ENCODE measurements around the gene DAB1. TPM values are rescaled to one million over a fixed set of nuclear protein-coding genes. Genes with fewer than 3 reads are reported as not detected.

The DAB1 gene
- total RNA-seq, 1 donor from 2014 or later: 14.0 TPM

DNA sequence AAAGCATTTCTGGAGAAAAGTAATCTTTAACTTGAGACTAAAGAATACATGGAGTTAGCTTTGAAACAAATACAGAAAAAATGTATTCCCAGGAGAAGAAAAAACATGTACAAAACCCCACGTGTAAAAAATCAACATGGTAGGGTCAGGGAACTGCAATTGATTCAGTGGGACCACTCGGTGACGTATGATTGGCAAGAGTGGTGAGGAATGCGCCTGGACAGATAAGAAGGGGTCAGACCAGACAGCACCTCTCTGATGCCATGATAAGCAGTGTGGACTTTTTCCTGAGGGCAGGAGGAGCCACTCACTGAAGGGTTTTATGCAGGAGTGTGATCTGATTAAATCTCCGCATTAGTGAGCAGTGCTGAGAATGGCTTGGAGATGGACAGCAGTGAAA is 142.5 kb downstream of the DAB1 start:
- H3K36me3 Mint-ChIP-seq (ENCODE audit: low read depth): no peaks in the 10 kb centered on the region
- H3K4me1 Mint-ChIP-seq: peaks cover 6% of the 10 kb centered on the region
- H3K27me3 Mint-ChIP-seq (ENCODE audit: low read depth): no peaks in the 10 kb centered on the region
- no peaks in the 10 kb centered on the region for H3K9me3 Mint-ChIP-seq
- no peak for DNase-seq (ENCODE audit: low read depth, low spot score)
- H3K4me3 Mint-ChIP-seq: no peak overlapping the region
- no peak overlapping the region for H3K27ac Mint-ChIP-seq (ENCODE audit: unreplicated experiment)
- TF ChIP-seq, protein P1, sequence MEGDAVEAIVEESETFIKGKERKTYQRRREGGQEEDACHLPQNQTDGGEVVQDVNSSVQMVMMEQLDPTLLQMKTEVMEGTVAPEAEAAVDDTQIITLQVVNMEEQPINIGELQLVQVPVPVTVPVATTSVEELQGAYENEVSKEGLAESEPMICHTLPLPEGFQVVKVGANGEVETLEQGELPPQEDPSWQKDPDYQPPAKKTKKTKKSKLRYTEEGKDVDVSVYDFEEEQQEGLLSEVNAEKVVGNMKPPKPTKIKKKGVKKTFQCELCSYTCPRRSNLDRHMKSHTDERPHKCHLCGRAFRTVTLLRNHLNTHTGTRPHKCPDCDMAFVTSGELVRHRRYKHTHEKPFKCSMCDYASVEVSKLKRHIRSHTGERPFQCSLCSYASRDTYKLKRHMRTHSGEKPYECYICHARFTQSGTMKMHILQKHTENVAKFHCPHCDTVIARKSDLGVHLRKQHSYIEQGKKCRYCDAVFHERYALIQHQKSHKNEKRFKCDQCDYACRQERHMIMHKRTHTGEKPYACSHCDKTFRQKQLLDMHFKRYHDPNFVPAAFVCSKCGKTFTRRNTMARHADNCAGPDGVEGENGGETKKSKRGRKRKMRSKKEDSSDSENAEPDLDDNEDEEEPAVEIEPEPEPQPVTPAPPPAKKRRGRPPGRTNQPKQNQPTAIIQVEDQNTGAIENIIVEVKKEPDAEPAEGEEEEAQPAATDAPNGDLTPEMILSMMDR (conservative IDR thresholded peaks at IDR 0.05): no peak

DNA sequence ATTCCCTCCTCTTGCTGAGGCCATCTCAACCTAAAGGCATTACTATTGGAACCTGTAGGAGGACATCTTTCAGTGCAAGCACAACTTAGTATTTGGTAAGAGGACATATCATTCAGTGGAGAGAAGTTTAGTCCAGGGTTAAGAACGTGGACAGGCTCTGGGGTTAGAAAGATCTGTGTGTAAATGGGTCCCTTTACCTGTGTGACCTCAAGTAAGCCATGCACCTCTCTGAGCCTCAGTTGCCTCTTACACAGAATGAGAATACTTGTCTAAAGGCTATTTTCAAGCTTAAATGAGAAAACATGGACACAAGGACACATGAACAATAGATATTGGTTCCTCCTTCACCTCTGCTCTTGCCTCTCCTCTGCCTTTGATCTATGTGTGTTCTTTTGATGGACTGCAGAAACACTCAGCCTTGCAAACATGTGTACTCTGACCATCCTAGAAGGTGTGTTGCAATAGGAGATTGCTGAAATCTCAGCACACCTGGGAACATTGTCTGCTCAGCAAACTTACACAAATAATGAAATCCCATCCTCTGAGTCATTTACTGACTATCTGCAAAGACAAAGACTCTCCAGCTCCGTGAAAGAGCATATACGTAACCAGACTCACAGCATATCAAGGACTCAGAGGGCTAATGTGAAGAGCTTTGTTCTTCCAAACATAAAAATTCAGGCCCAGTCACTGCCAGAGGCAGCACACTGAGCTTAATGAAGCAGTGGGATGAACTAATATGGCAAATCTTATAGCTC is 143.8 kb downstream of the DAB1 start:
- H3K27ac Mint-ChIP-seq (ENCODE audit: unreplicated experiment): no peak overlapping the region
- peaks cover 6% of the 10 kb centered on the region for H3K4me1 Mint-ChIP-seq
- H3K9me3 Mint-ChIP-seq: no peaks in the 10 kb centered on the region
- TF ChIP-seq, protein P1 (conservative IDR thresholded peaks at IDR 0.05): no peak
- no peaks in the 10 kb centered on the region for H3K36me3 Mint-ChIP-seq (ENCODE audit: low read depth)
- DNase-seq (ENCODE audit: low read depth, low spot score): no peak
- H3K4me3 Mint-ChIP-seq: no peak overlapping the region
- no peaks in the 10 kb centered on the region for H3K27me3 Mint-ChIP-seq (ENCODE audit: low read depth)

- Mint-ChIP-seq H3K36me3 (ENCODE audit: low read depth) (no peaks in the 10 kb centered on the region), H3K9me3 (no peaks in the 10 kb centered on the region), H3K27me3 (ENCODE audit: low read depth) (no peaks in the 10 kb centered on the region), H3K4me1 (peaks cover 6% of the 10 kb centered on the region), H3K4me3 (no peak overlapping the region), H3K27ac (ENCODE audit: unreplicated experiment) (no peak overlapping the region)
- TF ChIP-seq, protein P1 (conservative IDR thresholded peaks at IDR 0.05): no peak
- no peak for DNase-seq (ENCODE audit: low read depth, low spot score)
Measured at GRCh38 chr1:57278558-57278957, 145.3 kb downstream of the DAB1 start.

DNA sequence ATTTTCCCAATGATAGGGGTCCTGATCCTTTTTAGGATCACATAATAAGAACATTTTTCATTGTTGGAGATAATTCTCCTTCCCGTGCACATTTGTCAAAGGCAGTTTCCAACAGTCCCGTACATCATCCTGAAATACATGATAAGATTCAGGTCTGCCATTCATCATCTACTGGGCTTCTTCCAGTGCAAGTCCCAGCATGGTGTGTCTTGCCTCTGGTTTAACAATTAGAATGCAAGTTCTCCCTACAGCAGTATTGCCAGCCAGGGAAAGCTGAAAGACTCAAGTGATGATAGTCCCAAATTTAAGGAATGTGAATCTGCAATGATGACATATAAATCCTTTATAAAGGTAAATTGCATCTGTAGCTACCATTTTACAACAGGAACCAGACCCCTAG is 146.2 kb downstream of the DAB1 start:
- Mint-ChIP-seq H3K4me3 (no peak overlapping the region), H3K4me1 (peaks cover 6% of the 10 kb centered on the region), H3K36me3 (ENCODE audit: low read depth) (no peaks in the 10 kb centered on the region), H3K9me3 (no peaks in the 10 kb centered on the region), H3K27ac (ENCODE audit: unreplicated experiment) (no peak overlapping the region), H3K27me3 (ENCODE audit: low read depth) (no peaks in the 10 kb centered on the region)
- no peak for DNase-seq (ENCODE audit: low read depth, low spot score)
- TF ChIP-seq, protein P1 (conservative IDR thresholded peaks at IDR 0.05): no peak

- no peaks in the 10 kb centered on the region for H3K27me3 Mint-ChIP-seq (ENCODE audit: low read depth)
- peaks cover 6% of the 10 kb centered on the region for H3K4me1 Mint-ChIP-seq
- DNase-seq (ENCODE audit: low read depth, low spot score): no peak
- no peak overlapping the region for H3K4me3 Mint-ChIP-seq
- TF ChIP-seq, protein P1 (conservative IDR thresholded peaks at IDR 0.05): no peak
- H3K9me3 Mint-ChIP-seq: no peaks in the 10 kb centered on the region
- H3K36me3 Mint-ChIP-seq (ENCODE audit: low read depth): no peaks in the 10 kb centered on the region
- H3K27ac Mint-ChIP-seq (ENCODE audit: unreplicated experiment): no peak overlapping the region
Measured at GRCh38 chr1:57276918-57277317, 146.9 kb downstream of the DAB1 start.
